Fibroblast of lung (primary cell): Measurements from ENCODE around the gene ZNF565. TPM values are rescaled to one million over a fixed set of nuclear protein-coding genes. Genes with fewer than 3 reads are reported as not detected.

Experiments used
- DNase-seq, 2 donors: peaks; one replicate each; pipeline versions ENCODE4 v3.0.0 to v3.0.0-alpha.2; 2010; ENCODE audit warnings: low read depth in 2 of 2
- H2AFZ ChIP-seq: 2 replicates; pipeline ENCODE4 v1.5.1; 2012; ENCODE audit warnings: low read length, control low read depth, inconsistent platforms
- H3K27ac ChIP-seq: 2 replicates; pipeline ENCODE4 v1.5.1; 2011; ENCODE audit warnings: low read length, control low read depth; ENCODE audit not compliant: insufficient read depth
- H3K27me3 ChIP-seq: 2 replicates; pipeline ENCODE4 v1.5.1; 2011; ENCODE audit warnings: mild to moderate bottlenecking, low read length; ENCODE audit not compliant: control insufficient read depth, insufficient read depth
- H3K36me3 ChIP-seq: 2 replicates; pipeline ENCODE4 v1.5.1; 2011; ENCODE audit warnings: low read length; ENCODE audit not compliant: control insufficient read depth, insufficient read depth
- H3K4me1 ChIP-seq: 2 replicates; pipeline ENCODE4 v1.5.1; 2011; ENCODE audit warnings: low read length; ENCODE audit not compliant: control insufficient read depth, insufficient read depth; ENCODE audit errors: extremely low read depth
- H3K4me2 ChIP-seq: 2 replicates; pipeline ENCODE4 v1.5.1; 2011; ENCODE audit warnings: low read length, control low read depth; ENCODE audit not compliant: insufficient read depth; ENCODE audit errors: extremely low read depth
- H3K4me3 ChIP-seq, 4 experiments: fragments of 200-600 bp in 1 of 4; sonication (generic) in 1 of 4; replicated peaks in 1 of 4; 2 replicates each; pipeline ENCODE4 v1.5.1; 2011 to 2016; ENCODE audit warnings: low read length in 4 of 4, low read depth in 3 of 4, mild to moderate bottlenecking in 3 of 4, control low read depth in 2 of 4, inconsistent platforms in 1 of 4, mixed read lengths in 1 of 4; ENCODE audit not compliant: insufficient read depth in 1 of 4; ENCODE audit errors: control extremely low read depth in 1 of 4
- H3K79me2 ChIP-seq: 2 replicates; pipeline ENCODE4 v1.5.1; 2012; ENCODE audit warnings: mild to moderate bottlenecking, low read length, inconsistent platforms; ENCODE audit not compliant: control insufficient read depth, insufficient read depth
- H3K9ac ChIP-seq: 2 replicates; pipeline ENCODE4 v1.5.1; 2011; ENCODE audit warnings: mild to moderate bottlenecking, low read length, control low read depth; ENCODE audit not compliant: insufficient read depth
- H3K9me3 ChIP-seq: 2 replicates; pipeline ENCODE4 v1.5.1; 2012; ENCODE audit warnings: low read depth, low read length; ENCODE audit not compliant: control insufficient read depth, insufficient read depth
- H4K20me1 ChIP-seq: 2 replicates; pipeline ENCODE4 v1.5.1; 2011; ENCODE audit warnings: low read length; ENCODE audit not compliant: control insufficient read depth, insufficient read depth; ENCODE audit errors: extremely low read depth
- EZH2 ChIP-seq: IDR thresholded peaks from 2 replicates; pipeline ENCODE4 v1.5.1; 2012; ENCODE audit warnings: low read length, control low read depth, mild to moderate bottlenecking; ENCODE audit errors: missing control alignments
- polyA plus RNA-seq, 2 donors: library from polyadenylated mRNA; depleted of rRNA in 1 of 2; stranded (reverse) in 1 of 2; unstranded in 1 of 2; fragments of >200 nt; gene quantifications; 2 replicates each; pipeline ENCODE4 v1.2.1, GENCODE V29; 2011 to 2012; ENCODE audit warnings: missing spikeins in 1 of 2
- total RNA-seq: library from RNA; depleted of rRNA; stranded (reverse); fragments of >200 nt; gene quantifications from 2 replicates; pipeline ENCODE4 v1.2.1, GENCODE V29; 2014
- TF ChIP-seq, protein P1 (sequence below), 2 donors: IDR thresholded peaks in 1 of 2; conservative IDR thresholded peaks in 1 of 2; 1 replicate in 1 of 2; 2 replicates in 1 of 2; pipeline ENCODE4 v1.5.1; 2011 to 2012; ENCODE audit warnings: low read length in 2 of 2, control low read depth in 1 of 2, inconsistent platforms in 1 of 2, low read depth in 1 of 2, mild to moderate bottlenecking in 1 of 2

The ZNF565 gene
- total and polyA plus RNA-seq, 2 donors (not counting 1 experiment from before 2014, with no cell fraction given), result 4.3 to 6.3 TPM

DNA sequence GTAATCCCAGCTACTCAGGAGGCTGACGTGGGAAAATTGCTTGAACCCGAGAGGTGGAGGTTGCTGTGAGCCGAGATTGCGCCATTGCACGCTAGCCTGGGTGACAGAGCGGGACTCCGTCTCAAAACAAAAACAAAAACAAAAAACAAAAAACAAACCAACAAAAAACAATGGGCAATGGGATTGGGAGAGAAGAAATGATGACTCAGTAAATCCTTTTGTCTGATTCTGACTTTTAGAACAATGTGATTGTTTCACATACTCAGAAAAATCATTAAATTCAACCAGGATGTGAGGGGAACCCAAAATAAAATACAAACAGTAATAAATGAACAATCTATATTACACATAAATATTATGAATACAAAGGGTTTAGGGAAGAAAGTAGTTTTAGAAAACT is 5.1 kb downstream of the ZNF565 start:
- Histone ChIP-seq H3K79me2 (peaks cover 10% of the 10 kb centered on the region), H3K4me2 (no peak overlapping the region), H3K27me3 (no peaks in the 10 kb centered on the region), H3K4me1 (peaks cover 4% of the 10 kb centered on the region), H3K9ac (no peak overlapping the region), H3K9me3 (no peaks in the 10 kb centered on the region), H2AFZ (no peak overlapping the region), H4K20me1 (no peaks in the 10 kb centered on the region), H3K4me3 (no peak overlapping the region), H3K27ac (no peak overlapping the region), H3K36me3 (no peaks in the 10 kb centered on the region)
- no peak for DNase-seq
- TF ChIP-seq, protein P1, sequence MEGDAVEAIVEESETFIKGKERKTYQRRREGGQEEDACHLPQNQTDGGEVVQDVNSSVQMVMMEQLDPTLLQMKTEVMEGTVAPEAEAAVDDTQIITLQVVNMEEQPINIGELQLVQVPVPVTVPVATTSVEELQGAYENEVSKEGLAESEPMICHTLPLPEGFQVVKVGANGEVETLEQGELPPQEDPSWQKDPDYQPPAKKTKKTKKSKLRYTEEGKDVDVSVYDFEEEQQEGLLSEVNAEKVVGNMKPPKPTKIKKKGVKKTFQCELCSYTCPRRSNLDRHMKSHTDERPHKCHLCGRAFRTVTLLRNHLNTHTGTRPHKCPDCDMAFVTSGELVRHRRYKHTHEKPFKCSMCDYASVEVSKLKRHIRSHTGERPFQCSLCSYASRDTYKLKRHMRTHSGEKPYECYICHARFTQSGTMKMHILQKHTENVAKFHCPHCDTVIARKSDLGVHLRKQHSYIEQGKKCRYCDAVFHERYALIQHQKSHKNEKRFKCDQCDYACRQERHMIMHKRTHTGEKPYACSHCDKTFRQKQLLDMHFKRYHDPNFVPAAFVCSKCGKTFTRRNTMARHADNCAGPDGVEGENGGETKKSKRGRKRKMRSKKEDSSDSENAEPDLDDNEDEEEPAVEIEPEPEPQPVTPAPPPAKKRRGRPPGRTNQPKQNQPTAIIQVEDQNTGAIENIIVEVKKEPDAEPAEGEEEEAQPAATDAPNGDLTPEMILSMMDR (conservative IDR thresholded peaks at IDR 0.05 in 1 of 2, IDR thresholded peaks at IDR 0.05 in 1 of 2; ENCODE audit: low read depth in 1 of 2, low read length in 2 of 2), result no peak
- TF ChIP-seq EZH2, result no peak

DNA sequence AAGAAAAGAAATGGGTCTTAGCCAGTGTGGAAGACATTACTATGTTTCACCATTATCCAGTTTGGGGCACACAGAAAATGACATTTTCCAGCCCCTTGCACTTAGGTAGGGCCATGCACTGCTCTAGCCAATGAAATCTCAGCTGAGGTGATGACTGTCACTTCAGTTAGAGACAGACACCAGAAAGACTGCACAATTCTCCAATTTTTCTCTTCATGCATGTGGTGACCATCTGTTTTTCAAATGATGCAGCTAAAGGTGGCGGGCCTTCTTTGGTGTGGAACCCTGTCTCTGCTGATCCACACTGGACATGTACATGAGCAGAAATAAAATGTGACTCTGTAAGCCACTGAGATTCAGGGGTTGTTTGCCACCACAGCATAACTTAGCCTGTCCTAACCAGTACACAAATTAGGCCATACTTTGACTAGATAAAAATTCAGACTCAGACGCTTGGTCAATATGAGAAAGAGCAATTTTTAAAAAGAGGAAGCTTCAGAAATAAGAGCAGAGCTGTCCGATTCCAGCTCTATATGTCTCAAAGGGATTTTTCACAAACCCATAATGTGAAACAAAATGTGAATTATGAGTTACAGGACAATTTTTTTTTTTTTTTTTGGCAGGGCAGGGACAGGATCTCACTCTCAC is 6.7 kb downstream of the ZNF565 start:
- H3K27ac ChIP-seq, result no peak overlapping the region
- TF ChIP-seq, protein P1 (conservative IDR thresholded peaks at IDR 0.05 in 1 of 2, IDR thresholded peaks at IDR 0.05 in 1 of 2; ENCODE audit: low read depth in 1 of 2, low read length in 2 of 2), result no peak
- no peak for TF ChIP-seq EZH2
- no peaks in the 10 kb centered on the region for H3K27me3 ChIP-seq
- H3K36me3 ChIP-seq, result no peaks in the 10 kb centered on the region
- H3K79me2 ChIP-seq, result no peaks in the 10 kb centered on the region
- H3K4me2 ChIP-seq, result no peak overlapping the region
- H2AFZ ChIP-seq, result no peak overlapping the region
- H4K20me1 ChIP-seq, result no peaks in the 10 kb centered on the region
- H3K9me3 ChIP-seq, result no peaks in the 10 kb centered on the region
- DNase-seq, result no peak
- H3K4me3 ChIP-seq, result no peak overlapping the region
- no peak overlapping the region for H3K9ac ChIP-seq
- H3K4me1 ChIP-seq, result no peaks in the 10 kb centered on the region

DNA sequence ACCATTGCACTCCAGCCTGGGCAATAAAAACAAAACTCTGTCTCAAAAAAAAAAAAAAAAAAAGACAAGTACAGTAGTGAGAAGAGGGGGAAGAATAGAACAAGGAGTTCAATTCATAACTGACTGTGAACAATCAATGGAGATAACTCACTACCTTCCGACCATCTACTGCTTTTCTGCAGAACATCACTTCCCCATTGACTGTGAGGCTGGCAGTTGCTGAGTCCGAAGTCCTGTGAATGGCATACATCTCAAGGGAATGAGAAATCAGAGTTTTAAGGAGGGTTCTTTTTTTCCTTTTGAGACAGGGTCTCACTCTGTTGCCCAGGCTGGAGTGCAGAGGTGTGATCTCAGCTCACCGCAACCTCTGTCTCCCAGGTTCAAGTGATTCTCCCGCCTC is 11.2 kb downstream of the ZNF565 start:
- Histone ChIP-seq H3K79me2 (no peaks in the 10 kb centered on the region), H3K27me3 (no peaks in the 10 kb centered on the region), H3K4me2 (no peak overlapping the region), H4K20me1 (no peaks in the 10 kb centered on the region), H3K9ac (no peak overlapping the region), H3K36me3 (no peaks in the 10 kb centered on the region), H3K9me3 (no peaks in the 10 kb centered on the region), H3K27ac (no peak overlapping the region), H3K4me3 (no peak overlapping the region), H2AFZ (no peak overlapping the region), H3K4me1 (no peaks in the 10 kb centered on the region)
- TF ChIP-seq EZH2, result no peak
- TF ChIP-seq, protein P1 (conservative IDR thresholded peaks at IDR 0.05 in 1 of 2, IDR thresholded peaks at IDR 0.05 in 1 of 2; ENCODE audit: low read depth in 1 of 2, low read length in 2 of 2), result no peak
- no peak for DNase-seq
